A549 (cell line): Measurements from ENCODE around the gene PANK2. TPM values are rescaled to one million over a fixed set of nuclear protein-coding genes. Genes with fewer than 3 reads are reported as not detected.

Experiments
- ATAC-seq, 2 experiments: fragments of 200-7000 bp in 1 of 2; fragments of >200 bp in 1 of 2; cut with Nextera tagmentation in 1 of 2; cut with Tn5 transposase in 1 of 2; 3 replicates each; pipeline versions ENCODE4 v1.8.0 to v1.9.1; 2018 to 2020; ENCODE audit warnings: mild to moderate bottlenecking in 1 of 2, moderate library complexity in 1 of 2
- CTCF ChIA-PET: fragments of 300-600 bp; sonication (Branson Sonifier 250); formaldehyde crosslinking; extraction: SDS; loops from one replicate; lab custom pipeline; 2021; ENCODE audit warnings: antibody characterized with exemption, inconsistent platforms; lab: Yijun Ruan, JAX
- POLR2A ChIA-PET: fragments of 350-600 bp; formaldehyde crosslinking; extraction: SDS; loops from one replicate; lab custom pipeline; 2021; ENCODE audit warnings: antibody characterized with exemption, inconsistent platforms; lab: Yijun Ruan, JAX
- DNase-seq, 2 experiments: peaks; one replicate each; pipeline versions ENCODE4 v3.0.0 to v3.0.0-alpha.2; 2011 to 2016; ENCODE audit warnings: low read depth in 1 of 2, low spot score in 1 of 2
- FAIRE-seq: peaks from 2 replicates; lab custom pipeline; 2011; peaks lifted over from hg19 to GRCh38; lab: Jason Lieb, UNC
- H3K27ac ChIP-seq, 2 experiments: fragments of >200 bp; sonication (Bioruptor Twin); formaldehyde crosslinking; 3 replicates each; pipeline ENCODE4 v1.5.1; 2016 to 2017
- H3K4me1 ChIP-seq: fragments of >200 bp; sonication (Bioruptor Twin); formaldehyde crosslinking; 3 replicates; pipeline ENCODE4 v1.6.1; 2016
- H3K4me2 ChIP-seq: fragments of >200 bp; sonication (Bioruptor Twin); formaldehyde crosslinking; 3 replicates; pipeline ENCODE4 v1.6.1; 2016
- H3K4me3 ChIP-seq: fragments of >200 bp; sonication (Bioruptor Twin); formaldehyde crosslinking; 3 replicates; pipeline ENCODE4 v1.5.1; 2016
- H3K9me3 ChIP-seq: fragments of >200 bp; sonication (Bioruptor Twin); formaldehyde crosslinking; 3 replicates; pipeline ENCODE4 v1.6.1; 2016
- CHD2 ChIP-seq: fragments of 150-350 bp; IDR thresholded peaks from 2 replicates; pipeline ENCODE4 v1.6.1; 2014; ENCODE audit warnings: low read length; ENCODE audit not compliant: partially characterized antibody
- CHD4 ChIP-seq: fragments of 200-600 bp; sonication (generic); IDR thresholded peaks from 2 replicates; pipeline ENCODE4 v1.6.1; 2016; ENCODE audit warnings: antibody characterized with exemption, mild to moderate bottlenecking, borderline replicate concordance
- EHF ChIP-seq: fragments of 250-450 bp; sonication (Bioruptor Pico); IDR thresholded peaks from 2 replicates; pipeline ENCODE4 v1.5.0; 2020; ENCODE audit warnings: mild to moderate bottlenecking
- EHMT2 ChIP-seq: fragments of 200-600 bp; sonication (generic); IDR thresholded peaks from 2 replicates; pipeline ENCODE4 v1.6.1; 2016; ENCODE audit warnings: antibody characterized with exemption, low read depth, mild to moderate bottlenecking, moderate library complexity
- EP300 ChIP-seq, 2 experiments: fragments of >200 bp; sonication (Bioruptor Twin); formaldehyde crosslinking; IDR thresholded peaks; 2 replicates in 1 of 2; 3 replicates in 1 of 2; pipeline ENCODE4 v1.6.1; 2016 to 2017
- FOXS1 ChIP-seq: fragments of 250-450 bp; sonication (Bioruptor Pico); IDR thresholded peaks from 2 replicates; pipeline ENCODE4 v1.5.0; 2020; ENCODE audit warnings: mild to moderate bottlenecking, moderate library complexity
- GATA3 ChIP-seq: IDR thresholded peaks from 2 replicates; pipeline ENCODE4 v1.6.1; 2012; ENCODE audit warnings: borderline replicate concordance
- HEYL ChIP-seq: fragments of 250-450 bp; sonication (Bioruptor Pico); IDR thresholded peaks from 2 replicates; pipeline ENCODE4 v1.8.0; 2021; ENCODE audit warnings: mild to moderate bottlenecking, moderate library complexity
- HOXB13 ChIP-seq: fragments of 250-450 bp; sonication (Bioruptor Pico); IDR thresholded peaks from 2 replicates; pipeline ENCODE4 v1.5.0; 2020; ENCODE audit warnings: low read depth, mild to moderate bottlenecking, moderate library complexity
- NFE2L2 ChIP-seq: fragments of 150-350 bp; conservative IDR thresholded peaks from 2 replicates; pipeline ENCODE4 v1.6.1; 2014; ENCODE audit warnings: low read length
- NPAS2 ChIP-seq: fragments of 250-450 bp; sonication (Bioruptor Pico); IDR thresholded peaks from 2 replicates; pipeline ENCODE4 v1.8.0; 2022; ENCODE audit warnings: mild to moderate bottlenecking, moderate library complexity, borderline replicate concordance
- POLR2AphosphoS2 ChIP-seq: conservative IDR thresholded peaks from 2 replicates; pipeline ENCODE4 v1.6.1; 2012; ENCODE audit warnings: low read length, improper control_type of control experiment, inconsistent platforms
- TP53 ChIP-seq: fragments of 250-450 bp; sonication (Bioruptor Pico); IDR thresholded peaks from 2 replicates; pipeline ENCODE4 v1.5.0; 2021; ENCODE audit warnings: mild to moderate bottlenecking, moderate library complexity
- ZFP36 ChIP-seq: fragments of 450-650 bp; IDR thresholded peaks from 2 replicates; pipeline ENCODE4 v1.6.1; 2014; ENCODE audit warnings: borderline replicate concordance; ENCODE audit not compliant: partially characterized antibody
- WGBS: methylation state at CpG from one replicate; pipeline ENCODE4 v1.1.6; 2017; ENCODE audit errors: missing lambda C conversion rate; 5-methylcytosine and 5-hydroxymethylcytosine counted together
- polyA plus RNA-seq, 4 experiments: library from polyadenylated mRNA; depleted of rRNA in 3 of 4; stranded (reverse); fragments of >200 nt; fragmentation: RNase III in 1 of 4; extraction: RNeasy Plus Mini Kit Qiagen cat#74134 plus additional on column Dnase treatment in 1 of 4; gene quantifications; 2 replicates in 3 of 4; 3 replicates in 1 of 4; pipeline ENCODE4 v1.2.3, GENCODE V29; 2011 to 2017
- TF ChIP-seq, protein P1 (sequence below): fragments of 250-450 bp; sonication (Bioruptor Pico); IDR thresholded peaks from 2 replicates; pipeline ENCODE4 v1.5.0; 2021; ENCODE audit warnings: mild to moderate bottlenecking, moderate library complexity, borderline replicate concordance
- TF ChIP-seq, protein P2 (sequence below): fragments of >200 bp; sonication (Bioruptor Twin); formaldehyde crosslinking; IDR thresholded peaks from 3 replicates; pipeline ENCODE4 v1.5.1; 2016
- TF ChIP-seq, protein P3 (sequence below): fragments of >200 bp; sonication (Bioruptor Twin); formaldehyde crosslinking; IDR thresholded peaks from 2 replicates; pipeline ENCODE4 v1.6.1; 2016
- TF ChIP-seq, protein P4 (sequence below): fragments of 450-650 bp; IDR thresholded peaks from 2 replicates; pipeline ENCODE4 v1.6.1; 2014; ENCODE audit warnings: antibody characterized with exemption

PANK2 gene
- polyA plus RNA-seq, 2 of the 4 experiments (the other 2 are of a cell fraction) = 44.6 to 45.9 TPM

DNA sequence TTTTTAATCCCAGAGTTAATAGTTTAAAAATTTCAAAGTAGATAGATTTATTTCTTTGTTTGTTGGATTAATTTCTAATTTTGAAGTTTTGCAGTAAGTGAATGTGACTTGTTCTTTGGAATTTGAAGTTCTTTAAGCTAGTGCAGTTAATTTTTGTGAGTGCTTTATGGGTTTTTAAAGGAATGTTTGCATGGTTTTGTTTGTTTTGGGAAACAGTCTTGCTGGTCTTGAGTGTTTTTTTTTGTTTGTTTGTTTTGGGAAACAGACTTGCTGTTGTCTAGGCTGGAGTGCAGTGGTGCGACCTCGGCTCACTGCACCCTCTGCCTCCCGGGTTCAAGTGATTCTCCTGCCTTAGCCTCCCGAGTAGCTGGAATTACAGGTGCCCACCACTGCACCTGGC is 9.5 kb downstream of the PANK2 start:
- TF ChIP-seq NPAS2 (CRISPR knock-in tag) = no peak
- Histone ChIP-seq H3K27ac (no peak overlapping the region), H3K4me3 (no peak overlapping the region), H3K9me3 (no peaks in the 10 kb centered on the region), H3K4me1 (peaks cover 81% of the 10 kb centered on the region), H3K4me2 (peak overlapping the region; percentile 39)
- DNase-seq (no peak), ATAC-seq (no peak; a peak in 1 of 6 replicates), FAIRE-seq (no peak)
- 26% methylated on average over 4 of the region's 4 CpGs for WGBS
- CTCF ChIA-PET = interaction anchor here (0.7 to 1.1 kb wide), 2 partner anchors 111 to 113 kb away, joined by 3 to 7 read pairs; partner anchors contain the start of gene CENPB
- POLR2A ChIA-PET = no interaction called here

DNA sequence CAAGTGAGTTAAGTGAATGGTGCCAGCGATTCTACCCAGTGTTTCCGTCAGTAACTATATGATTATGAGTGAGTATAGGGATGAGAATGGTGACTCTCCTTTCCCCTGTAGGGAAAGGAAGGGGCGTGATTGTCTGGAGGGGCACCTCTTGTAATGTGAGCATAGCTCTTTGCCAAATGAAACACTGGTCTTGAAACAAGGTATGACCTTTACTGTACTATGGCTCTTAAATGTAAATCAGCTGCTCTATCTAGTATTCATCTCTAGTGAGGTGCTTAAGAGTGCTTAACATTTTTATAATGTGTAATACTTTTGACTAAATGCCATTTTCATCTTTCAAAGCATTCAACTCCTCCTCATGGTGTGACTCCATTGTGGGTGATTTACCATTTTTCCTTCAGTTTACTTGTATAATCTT is 11.0 kb downstream of the PANK2 start:
- Histone ChIP-seq H3K4me2 (no peak overlapping the region), H3K9me3 (no peaks in the 10 kb centered on the region)
- peak in 1 of 2 experiments; percentile 15; a peak in 2 of 6 replicates for ATAC-seq

DNA sequence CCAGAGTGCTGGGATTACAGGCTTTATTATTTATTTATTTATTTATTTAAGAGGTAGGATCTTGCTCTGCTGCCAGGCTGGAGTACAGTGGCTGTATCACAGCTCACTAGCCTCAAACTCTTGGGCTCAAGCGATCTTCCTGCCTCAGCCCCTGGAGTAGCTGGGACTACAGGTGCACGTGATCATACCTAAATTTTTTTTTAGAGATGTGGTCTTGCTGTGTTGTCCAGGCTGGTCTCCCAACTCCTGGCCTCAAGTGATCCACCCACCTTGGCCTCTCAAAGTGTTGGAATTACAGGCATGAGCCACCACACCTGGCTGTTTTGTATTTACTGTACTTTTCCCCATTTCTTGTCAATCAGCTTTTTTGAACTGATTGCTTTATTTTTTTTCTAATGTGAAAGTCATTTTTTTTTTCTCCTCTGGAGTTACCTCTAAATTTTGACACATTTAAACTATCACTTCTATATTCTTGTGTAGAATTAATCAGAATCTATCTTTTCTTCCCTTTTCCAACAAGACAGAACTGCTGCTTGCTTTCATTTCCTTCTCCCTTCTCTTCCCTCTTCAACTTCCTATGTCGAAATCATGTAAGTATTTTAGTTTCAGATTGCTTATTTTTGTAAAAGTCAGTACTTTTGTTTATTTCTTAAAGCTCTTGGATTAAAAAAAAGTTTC is 12.0 kb downstream of the PANK2 start:
- TF ChIP-seq NFE2L2 = no peak
- TF ChIP-seq EHF = no peak
- TF ChIP-seq, protein P1, sequence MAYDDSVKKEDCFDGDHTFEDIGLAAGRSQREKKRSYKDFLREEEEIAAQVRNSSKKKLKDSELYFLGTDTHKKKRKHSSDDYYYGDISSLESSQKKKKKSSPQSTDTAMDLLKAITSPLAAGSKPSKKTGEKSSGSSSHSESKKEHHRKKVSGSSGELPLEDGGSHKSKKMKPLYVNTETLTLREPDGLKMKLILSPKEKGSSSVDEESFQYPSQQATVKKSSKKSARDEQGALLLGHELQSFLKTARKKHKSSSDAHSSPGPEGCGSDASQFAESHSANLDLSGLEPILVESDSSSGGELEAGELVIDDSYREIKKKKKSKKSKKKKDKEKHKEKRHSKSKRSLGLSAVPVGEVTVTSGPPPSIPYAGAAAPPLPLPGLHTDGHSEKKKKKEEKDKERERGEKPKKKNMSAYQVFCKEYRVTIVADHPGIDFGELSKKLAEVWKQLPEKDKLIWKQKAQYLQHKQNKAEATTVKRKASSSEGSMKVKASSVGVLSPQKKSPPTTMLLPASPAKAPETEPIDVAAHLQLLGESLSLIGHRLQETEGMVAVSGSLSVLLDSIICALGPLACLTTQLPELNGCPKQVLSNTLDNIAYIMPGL (CRISPR knock-in tag) = no peak
- no peak for TF ChIP-seq HEYL (CRISPR knock-in tag)
- TF ChIP-seq FOXS1 (CRISPR knock-in tag) = no peak
- TF ChIP-seq, protein P2, sequence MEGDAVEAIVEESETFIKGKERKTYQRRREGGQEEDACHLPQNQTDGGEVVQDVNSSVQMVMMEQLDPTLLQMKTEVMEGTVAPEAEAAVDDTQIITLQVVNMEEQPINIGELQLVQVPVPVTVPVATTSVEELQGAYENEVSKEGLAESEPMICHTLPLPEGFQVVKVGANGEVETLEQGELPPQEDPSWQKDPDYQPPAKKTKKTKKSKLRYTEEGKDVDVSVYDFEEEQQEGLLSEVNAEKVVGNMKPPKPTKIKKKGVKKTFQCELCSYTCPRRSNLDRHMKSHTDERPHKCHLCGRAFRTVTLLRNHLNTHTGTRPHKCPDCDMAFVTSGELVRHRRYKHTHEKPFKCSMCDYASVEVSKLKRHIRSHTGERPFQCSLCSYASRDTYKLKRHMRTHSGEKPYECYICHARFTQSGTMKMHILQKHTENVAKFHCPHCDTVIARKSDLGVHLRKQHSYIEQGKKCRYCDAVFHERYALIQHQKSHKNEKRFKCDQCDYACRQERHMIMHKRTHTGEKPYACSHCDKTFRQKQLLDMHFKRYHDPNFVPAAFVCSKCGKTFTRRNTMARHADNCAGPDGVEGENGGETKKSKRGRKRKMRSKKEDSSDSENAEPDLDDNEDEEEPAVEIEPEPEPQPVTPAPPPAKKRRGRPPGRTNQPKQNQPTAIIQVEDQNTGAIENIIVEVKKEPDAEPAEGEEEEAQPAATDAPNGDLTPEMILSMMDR = no peak
- no peak for TF ChIP-seq EHMT2
- no peak for TF ChIP-seq CHD4
- no peak for TF ChIP-seq HOXB13
- TF ChIP-seq CHD2 = no peak
- TF ChIP-seq POLR2AphosphoS2 = no peak
- TF ChIP-seq EP300 (IDR thresholded peaks at IDR 0.05) = no peak
- TF ChIP-seq, protein P3, sequence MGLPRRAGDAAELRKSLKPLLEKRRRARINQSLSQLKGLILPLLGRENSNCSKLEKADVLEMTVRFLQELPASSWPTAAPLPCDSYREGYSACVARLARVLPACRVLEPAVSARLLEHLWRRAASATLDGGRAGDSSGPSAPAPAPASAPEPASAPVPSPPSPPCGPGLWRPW = no peak
- TF ChIP-seq, protein P4, sequence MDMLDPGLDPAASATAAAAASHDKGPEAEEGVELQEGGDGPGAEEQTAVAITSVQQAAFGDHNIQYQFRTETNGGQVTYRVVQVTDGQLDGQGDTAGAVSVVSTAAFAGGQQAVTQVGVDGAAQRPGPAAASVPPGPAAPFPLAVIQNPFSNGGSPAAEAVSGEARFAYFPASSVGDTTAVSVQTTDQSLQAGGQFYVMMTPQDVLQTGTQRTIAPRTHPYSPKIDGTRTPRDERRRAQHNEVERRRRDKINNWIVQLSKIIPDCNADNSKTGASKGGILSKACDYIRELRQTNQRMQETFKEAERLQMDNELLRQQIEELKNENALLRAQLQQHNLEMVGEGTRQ = no peak
- TF ChIP-seq GATA3 = no peak
- TF ChIP-seq, all 56 proteins: peak for 0
- FAIRE-seq (no peak), ATAC-seq (no peak), DNase-seq (no peak)
- Histone ChIP-seq H3K27ac (no peak overlapping the region), H3K9me3 (no peaks in the 10 kb centered on the region), H3K4me3 (no peak overlapping the region), H3K4me2 (0 out of 3 replicates have a peak overlapping the region, but pooled peaks have one; percentile 19), H3K4me1 (peaks cover 68% of the 10 kb centered on the region)
- 82% methylated on average over 3 of the region's 3 CpGs for WGBS
- ChIA-PET CTCF (interaction anchor here (0.7 to 2.5 kb wide), 5 partner anchors 9 to 171 kb away, joined by 3 to 8 read pairs (median 4); no protein-coding TSS in a partner anchor), POLR2A (no interaction called here)

More for the DNA sequence above, 11.0 kb downstream of the PANK2 start:
- Histone ChIP-seq H3K27ac (no peak overlapping the region), H3K4me3 (no peak overlapping the region), H3K4me1 (peaks cover 78% of the 10 kb centered on the region)
- ChIA-PET POLR2A (no interaction called here), CTCF (interaction anchor here (0.8 to 2.2 kb wide), 3 partner anchors 35 to 172 kb away, joined by 3 to 7 read pairs (median 3); no protein-coding TSS in a partner anchor)
- 83% methylated on average over 3 of the region's 3 CpGs for WGBS
- FAIRE-seq = no peak
- no peak for TF ChIP-seq TP53 (CRISPR knock-in tag)
- TF ChIP-seq ZFP36 = no peak
- DNase-seq = no peak
